Immature natural killer cell (primary cell): ENCODE results near the gene SUSD1. TPM values are rescaled to one million over a fixed set of nuclear protein-coding genes. Genes with fewer than 3 reads are reported as not detected.

Experiments used
- DNase-seq, 3 donors: peaks; one replicate each; pipeline ENCODE4 v3.0.0; 2022; ENCODE audit warnings: mixed read lengths in 1 of 3
- H3K27ac Mint-ChIP-seq, 6 donors: one replicate each; pipeline ENCODE4 v1.8.0; 2020; ENCODE audit warnings: mixed read lengths in 6 of 6, mild to moderate bottlenecking in 5 of 6, inconsistent platforms in 4 of 6, moderate library complexity in 3 of 6
- H3K27me3 Mint-ChIP-seq, 3 donors: one replicate each; pipeline ENCODE4 v1.8.0; 2020 to 2021; ENCODE audit warnings: low read depth in 3 of 3, mild to moderate bottlenecking in 3 of 3, mixed read lengths in 3 of 3, moderate library complexity in 3 of 3, inconsistent platforms in 1 of 3
- H3K36me3 Mint-ChIP-seq, 3 donors: one replicate each; pipeline ENCODE4 v1.8.0; 2020; ENCODE audit warnings: mixed read lengths in 3 of 3, inconsistent platforms in 2 of 3, mild to moderate bottlenecking in 2 of 3
- H3K4me1 Mint-ChIP-seq, 2 donors: one replicate each; pipeline ENCODE4 v1.8.0; 2020; ENCODE audit warnings: inconsistent platforms in 2 of 2, mild to moderate bottlenecking in 2 of 2, mixed read lengths in 2 of 2, moderate library complexity in 1 of 2
- H3K4me3 Mint-ChIP-seq, 5 donors: one replicate each; pipeline ENCODE4 v1.8.0; 2020; ENCODE audit warnings: mild to moderate bottlenecking in 5 of 5, mixed read lengths in 5 of 5, inconsistent platforms in 3 of 5, moderate library complexity in 3 of 5
- H3K9me3 Mint-ChIP-seq, 6 donors: one replicate each; pipeline ENCODE4 v1.8.0; 2020; ENCODE audit warnings: mild to moderate bottlenecking in 6 of 6, mixed read lengths in 6 of 6, inconsistent platforms in 4 of 6, moderate library complexity in 3 of 6
- polyA plus RNA-seq, 3 donors: library from polyadenylated mRNA; unstranded; fragments of 300-500 nt; fragmentation: Illumina TruSeq; gene quantifications; one replicate each; pipeline ENCODE4 v1.2.3, GENCODE V29; 2021

The SUSD1 gene
- polyA plus RNA-seq, 3 donors from 2014 or later: 32.3 to 66.8 (median 42.4) TPM

DNA sequence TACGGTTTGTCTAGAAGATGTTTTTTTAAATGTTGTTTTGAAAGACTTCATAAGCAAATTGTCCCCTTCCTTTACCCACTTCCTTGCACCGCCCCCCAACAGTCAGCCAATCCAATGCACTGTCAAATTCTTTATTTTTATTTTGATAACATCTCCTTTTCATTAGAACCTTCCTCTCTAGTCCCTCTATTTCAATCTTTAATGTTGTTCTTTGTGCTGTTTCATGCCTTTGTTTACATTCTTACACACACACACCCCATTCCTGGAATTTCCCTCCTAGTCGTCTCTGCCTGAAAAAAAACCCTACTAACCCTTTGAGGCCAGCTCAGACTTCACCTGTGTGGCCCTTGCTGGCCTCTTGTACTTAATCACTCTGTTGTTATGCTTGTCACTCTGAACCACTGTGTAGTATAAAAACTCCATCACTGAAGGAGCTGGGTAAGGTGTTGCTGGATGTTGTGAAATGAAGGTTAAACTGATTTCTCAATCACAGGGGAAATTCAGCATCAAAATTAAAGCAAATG, 145.1 kb downstream of the SUSD1 start:
- Mint-ChIP-seq H3K27me3 (peaks cover 1 to 3% (median 3%) of the 10 kb centered on the region in 3 donors), H3K9me3 (no peaks in the 10 kb centered on the region), H3K4me1 (peaks cover 17 to 28% of the 10 kb centered on the region in 2 donors), H3K27ac (no peak overlapping the region), H3K4me3 (no peak overlapping the region), H3K36me3 (peaks cover 21 to 44% (median 32%) of the 10 kb centered on the region in 3 donors)
- no peak for DNase-seq

DNA sequence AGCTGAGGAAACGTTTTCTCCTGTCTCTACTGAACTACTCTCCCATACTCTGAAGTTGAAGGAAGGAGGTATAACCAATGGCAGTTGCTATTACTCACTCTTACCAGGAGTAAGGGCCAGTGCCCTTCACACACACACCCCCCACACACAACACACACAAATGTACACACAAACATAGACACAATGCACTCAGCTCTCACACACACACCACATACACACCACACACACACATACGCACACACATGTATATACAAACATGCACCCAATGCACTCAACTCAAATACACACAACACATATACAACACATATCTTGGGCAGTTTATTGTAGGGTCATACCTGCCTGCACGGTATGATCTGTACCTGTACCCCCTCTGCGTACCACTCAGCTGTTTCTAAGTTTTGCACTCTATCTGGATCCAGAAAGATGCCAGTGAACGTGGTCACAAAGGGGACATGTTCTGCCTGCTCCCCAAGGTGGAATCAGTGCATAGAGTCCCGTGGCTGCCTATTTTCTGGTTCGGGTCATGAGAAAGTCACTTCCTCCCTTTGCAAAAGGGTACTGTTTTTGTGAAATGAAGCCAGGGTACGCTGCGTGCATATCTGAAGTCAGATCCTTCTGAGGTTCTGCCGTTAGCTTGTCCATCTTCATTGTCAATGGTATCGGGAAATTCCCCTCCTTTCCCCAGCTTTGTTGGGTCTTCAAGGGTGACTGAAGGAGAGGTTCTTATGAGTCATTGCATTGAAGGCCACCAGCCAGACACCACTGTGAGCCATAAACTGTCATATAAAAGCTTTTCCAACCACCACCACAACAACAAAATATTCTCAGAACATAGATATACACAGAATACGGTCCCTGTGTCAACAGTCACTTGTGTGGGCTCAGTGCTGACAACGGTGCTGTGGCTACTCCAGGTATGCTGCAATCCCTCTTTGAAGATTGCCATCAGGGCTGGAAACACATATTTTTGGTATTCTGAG, 146.6 kb downstream of the SUSD1 start:
- H3K36me3 Mint-ChIP-seq: peaks cover 20 to 34% (median 32%) of the 10 kb centered on the region in 3 donors
- no peak for DNase-seq
- peaks cover under 1 to 3% (median 1%) of the 10 kb centered on the region in 3 donors for H3K27me3 Mint-ChIP-seq
- H3K9me3 Mint-ChIP-seq: no peaks in the 10 kb centered on the region
- no peak overlapping the region for H3K4me3 Mint-ChIP-seq
- peaks cover 4 to 14% of the 10 kb centered on the region in 2 donors for H3K4me1 Mint-ChIP-seq
- H3K27ac Mint-ChIP-seq: no peak overlapping the region

DNA sequence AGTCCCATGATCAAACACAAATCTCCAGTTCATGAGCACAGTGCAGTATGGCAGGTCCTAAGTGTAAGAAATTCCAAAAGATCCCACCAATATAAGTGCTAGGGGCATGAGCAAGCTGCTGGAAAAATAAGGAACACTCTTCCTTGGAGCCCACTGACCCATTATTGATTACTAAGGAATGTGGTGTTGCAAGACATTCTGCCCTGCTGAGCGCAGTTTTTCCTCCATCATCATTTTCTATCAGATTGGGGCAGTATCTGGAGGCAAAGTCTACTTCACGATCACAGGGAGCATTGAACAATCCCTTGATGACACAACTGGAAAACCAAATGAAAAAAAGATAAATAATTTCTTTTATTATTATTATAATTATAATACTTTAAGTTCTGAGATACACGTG, 149.2 kb downstream of the SUSD1 start:
- Mint-ChIP-seq H3K36me3 (peaks cover 9 to 29% (median 14%) of the 10 kb centered on the region in 3 donors), H3K27ac (no peak overlapping the region), H3K4me1 (peaks cover 2 to 10% of the 10 kb centered on the region in 2 donors), H3K4me3 (no peak overlapping the region), H3K9me3 (peaks cover 0 to 2% (median 0%) of the 10 kb centered on the region in 6 donors), H3K27me3 (peaks cover 0 to 7% (median 7%) of the 10 kb centered on the region in 3 donors)
- DNase-seq: no peak

- no peaks in the 10 kb centered on the region for H3K4me1 Mint-ChIP-seq
- H3K9me3 Mint-ChIP-seq: peaks cover 0 to 2% (median 0%) of the 10 kb centered on the region in 6 donors
- no peak for DNase-seq
- peaks cover 0 to 6% (median 4%) of the 10 kb centered on the region in 3 donors for H3K36me3 Mint-ChIP-seq
- peaks cover 0 to 13% (median 7%) of the 10 kb centered on the region in 3 donors for H3K27me3 Mint-ChIP-seq
- no peak overlapping the region for H3K4me3 Mint-ChIP-seq
- no peak overlapping the region for H3K27ac Mint-ChIP-seq
These were observed 153.4 kb downstream of the SUSD1 start for GRCh38 chr9:112021742-112022141.

DNA sequence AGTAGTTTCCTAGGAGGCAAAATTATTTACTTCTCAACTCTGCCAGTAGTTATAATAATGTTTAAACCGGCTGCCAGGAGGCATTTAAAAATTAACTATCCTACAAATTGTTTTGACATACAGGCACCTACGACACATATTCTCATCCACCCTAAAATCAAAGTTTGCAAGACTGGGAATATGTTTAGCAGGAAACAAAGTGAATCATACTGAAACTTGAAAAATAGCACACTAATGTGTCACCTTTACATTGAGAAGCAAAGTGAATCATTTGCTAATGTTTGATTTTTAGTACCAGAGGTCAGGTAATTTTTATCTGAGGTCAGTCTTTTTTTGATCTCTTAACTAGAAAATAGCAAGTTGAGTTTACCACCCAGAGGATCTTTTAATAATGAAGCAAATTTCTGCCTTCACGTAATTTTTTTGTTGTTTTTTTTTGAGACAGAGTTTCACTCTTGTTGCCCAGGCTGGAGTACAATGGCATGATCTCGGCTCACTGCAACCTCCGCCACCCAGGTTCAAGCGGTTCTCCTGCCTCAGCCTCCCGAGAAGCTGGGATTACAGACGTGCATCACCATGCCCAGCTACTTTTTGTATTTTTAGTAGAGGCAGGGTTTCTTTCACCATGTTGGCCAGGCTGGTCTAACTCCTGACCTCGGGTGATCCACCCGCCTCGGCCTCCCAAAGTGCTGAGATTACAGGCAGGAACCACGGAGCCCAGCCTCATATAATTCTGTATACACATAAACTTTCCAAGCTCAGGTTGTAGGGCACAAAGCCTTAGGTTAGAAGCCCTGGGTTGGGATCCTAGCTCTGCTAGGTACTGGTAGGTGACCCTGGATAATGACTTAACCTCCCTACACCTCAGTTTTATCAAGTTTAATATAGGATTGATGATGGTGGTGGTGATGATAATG, 154.2 kb downstream of the SUSD1 start:
- peaks cover 0 to 2% (median 0%) of the 10 kb centered on the region in 6 donors for H3K9me3 Mint-ChIP-seq

GRCh38 chr9:112017878-112018277, 157.2 kb downstream of the SUSD1 start:
- H3K4me3 Mint-ChIP-seq: no peak overlapping the region
- no peaks in the 10 kb centered on the region for H3K4me1 Mint-ChIP-seq
- no peak overlapping the region for H3K27ac Mint-ChIP-seq
- peaks cover 0 to 8% (median 7%) of the 10 kb centered on the region in 3 donors for H3K27me3 Mint-ChIP-seq
- no peak for DNase-seq
- no peaks in the 10 kb centered on the region for H3K9me3 Mint-ChIP-seq
- H3K36me3 Mint-ChIP-seq: peaks cover 0 to 4% (median 0%) of the 10 kb centered on the region in 3 donors

More for the DNA sequence above, 154.2 kb downstream of the SUSD1 start:
- Mint-ChIP-seq H3K27ac (no peak overlapping the region), H3K4me1 (no peaks in the 10 kb centered on the region), H3K36me3 (peaks cover 0 to 4% (median 3%) of the 10 kb centered on the region in 3 donors), H3K27me3 (peaks cover 0 to 13% (median 7%) of the 10 kb centered on the region in 3 donors), H3K4me3 (no peak overlapping the region)
- DNase-seq: no peak

GRCh38 chr9:112015736-112016135, 159.4 kb downstream of the SUSD1 start:
- H3K4me3 Mint-ChIP-seq: no peak overlapping the region
- peaks cover 0 to 5% (median 2%) of the 10 kb centered on the region in 3 donors for H3K27me3 Mint-ChIP-seq
- no peak for DNase-seq
- no peaks in the 10 kb centered on the region for H3K4me1 Mint-ChIP-seq
- H3K36me3 Mint-ChIP-seq: peaks cover 0 to 4% (median 0%) of the 10 kb centered on the region in 3 donors
- H3K9me3 Mint-ChIP-seq: no peaks in the 10 kb centered on the region
- no peak overlapping the region for H3K27ac Mint-ChIP-seq

DNA sequence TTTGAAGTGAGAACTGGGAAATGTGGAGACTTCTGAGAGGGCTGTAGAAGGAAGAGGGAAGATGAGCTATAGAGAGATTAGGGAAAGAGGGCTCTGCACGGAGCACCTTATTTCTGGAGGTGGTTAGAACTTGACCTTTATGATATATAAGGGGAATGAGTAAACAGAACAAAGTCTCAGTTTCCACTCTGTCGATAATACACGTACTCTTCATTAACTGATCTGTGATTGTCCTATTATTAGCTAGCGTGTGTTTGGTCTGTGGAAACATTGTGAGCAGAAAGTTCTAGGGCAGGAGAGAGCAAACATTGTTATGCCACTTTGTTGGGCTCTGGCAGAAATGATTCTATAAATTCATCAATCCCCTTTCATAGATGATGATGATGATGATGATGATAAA, 159.9 kb downstream of the SUSD1 start:
- Mint-ChIP-seq H3K27me3 (peaks cover 0 to 5% (median 2%) of the 10 kb centered on the region in 3 donors), H3K9me3 (no peaks in the 10 kb centered on the region), H3K36me3 (peaks cover 0 to 4% (median 0%) of the 10 kb centered on the region in 3 donors), H3K4me1 (no peaks in the 10 kb centered on the region), H3K4me3 (no peak overlapping the region), H3K27ac (no peak overlapping the region)
- DNase-seq: no peak

DNA sequence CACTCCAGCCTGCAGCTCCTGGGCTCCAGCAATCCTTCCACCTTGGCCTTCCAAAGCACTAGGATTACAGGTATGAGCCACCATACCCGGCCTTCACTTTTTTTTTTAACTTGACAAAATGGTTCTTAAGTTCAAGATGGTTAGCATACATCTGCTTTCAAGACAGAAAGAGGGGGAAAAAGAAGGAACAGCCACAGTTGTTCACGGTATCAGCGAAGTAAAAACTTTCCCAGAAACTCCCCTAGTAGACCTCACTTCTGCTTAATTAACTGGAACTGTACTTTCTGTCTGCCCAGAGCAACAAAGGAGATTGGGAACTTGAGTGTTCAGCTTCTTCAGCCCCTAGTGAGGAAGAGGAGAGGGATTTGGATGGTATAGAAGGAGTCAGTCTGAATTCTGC, 161.8 kb downstream of the SUSD1 start:
- no peak overlapping the region for H3K27ac Mint-ChIP-seq
- no peaks in the 10 kb centered on the region for H3K9me3 Mint-ChIP-seq
- no peaks in the 10 kb centered on the region for H3K36me3 Mint-ChIP-seq
- H3K4me1 Mint-ChIP-seq: no peaks in the 10 kb centered on the region
- H3K27me3 Mint-ChIP-seq: peaks cover 0 to 6% (median 0%) of the 10 kb centered on the region in 3 donors
- no peak overlapping the region for H3K4me3 Mint-ChIP-seq
- DNase-seq: no peak

- DNase-seq: no peak
- no peaks in the 10 kb centered on the region for H3K4me1 Mint-ChIP-seq
- H3K27ac Mint-ChIP-seq: no peak overlapping the region
- peaks cover 0 to 3% (median 0%) of the 10 kb centered on the region in 3 donors for H3K27me3 Mint-ChIP-seq
- H3K9me3 Mint-ChIP-seq: no peaks in the 10 kb centered on the region
- H3K4me3 Mint-ChIP-seq: no peak overlapping the region
- H3K36me3 Mint-ChIP-seq: no peaks in the 10 kb centered on the region
These were observed 162.8 kb downstream of the SUSD1 start for GRCh38 chr9:112012026-112012902.

GRCh38 chr9:112011051-112011620, 164.0 kb downstream of the SUSD1 start:
- Mint-ChIP-seq H3K4me3 (no peak overlapping the region), H3K27me3 (peaks cover 0 to 1% (median 0%) of the 10 kb centered on the region in 3 donors), H3K4me1 (no peaks in the 10 kb centered on the region), H3K9me3 (no peaks in the 10 kb centered on the region), H3K36me3 (no peaks in the 10 kb centered on the region), H3K27ac (no peak overlapping the region)
- no peak for DNase-seq

GRCh38 chr9:112010537-112010936, 164.6 kb downstream of the SUSD1 start:
- no peak overlapping the region for H3K27ac Mint-ChIP-seq
- H3K4me1 Mint-ChIP-seq: no peaks in the 10 kb centered on the region
- H3K4me3 Mint-ChIP-seq: no peak overlapping the region
- no peaks in the 10 kb centered on the region for H3K36me3 Mint-ChIP-seq
- DNase-seq: no peak
- H3K27me3 Mint-ChIP-seq: peaks cover 0 to 1% (median 0%) of the 10 kb centered on the region in 3 donors
- no peaks in the 10 kb centered on the region for H3K9me3 Mint-ChIP-seq
